RKO (cell line): ENCODE results near the gene TUBGCP2.

ENCODE experiments used
- DNase-seq: peaks from one replicate; pipeline ENCODE4 v3.0.0-alpha.2; 2016; ENCODE audit warnings: low spot score

Gene TUBGCP2

GRCh38 chr10:133279326-133280226 is 29.1 kb downstream of the TUBGCP2 start:
- DNase-seq: no peak

DNA sequence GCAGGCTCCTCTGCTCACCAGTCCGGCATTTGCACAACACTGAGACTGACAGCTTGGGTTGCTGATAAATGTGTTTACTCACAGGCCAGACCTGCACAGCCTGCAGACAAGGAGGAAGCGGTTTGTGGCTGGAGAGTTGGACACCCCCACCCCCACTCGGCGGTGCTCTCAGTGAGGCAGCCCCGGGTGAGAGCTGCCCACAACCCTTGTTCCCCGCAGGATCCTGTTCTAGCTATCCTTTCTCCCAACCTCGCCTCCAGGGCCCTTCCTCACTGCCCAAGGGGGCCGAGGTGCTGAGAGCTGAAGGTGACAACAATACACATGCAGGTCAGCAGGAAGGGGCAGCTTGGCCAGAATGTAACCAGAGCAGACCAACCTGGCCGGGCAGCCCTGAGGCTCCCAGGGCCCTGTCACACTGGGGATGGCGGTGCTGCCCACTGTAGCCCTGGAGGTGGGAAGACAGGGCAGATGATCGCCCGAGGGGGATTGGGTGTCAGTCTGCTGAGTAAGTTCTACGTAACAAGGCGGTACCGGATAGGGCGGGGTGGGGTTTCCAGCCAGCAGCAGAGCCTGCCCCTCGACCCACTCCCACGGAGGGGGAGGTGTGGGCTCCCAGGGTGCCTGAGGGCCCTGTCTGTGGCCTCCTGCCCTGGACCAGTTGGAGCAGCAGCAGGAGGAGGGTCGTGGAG is 30.0 kb downstream of the TUBGCP2 start:
- DNase-seq: no peak

- no peak for DNase-seq
These were observed 30.6 kb downstream of the TUBGCP2 start for GRCh38 chr10:133277993-133278576.

- DNase-seq: no peak
These were observed 31.2 kb downstream of the TUBGCP2 start for GRCh38 chr10:133277277-133277992.

DNA sequence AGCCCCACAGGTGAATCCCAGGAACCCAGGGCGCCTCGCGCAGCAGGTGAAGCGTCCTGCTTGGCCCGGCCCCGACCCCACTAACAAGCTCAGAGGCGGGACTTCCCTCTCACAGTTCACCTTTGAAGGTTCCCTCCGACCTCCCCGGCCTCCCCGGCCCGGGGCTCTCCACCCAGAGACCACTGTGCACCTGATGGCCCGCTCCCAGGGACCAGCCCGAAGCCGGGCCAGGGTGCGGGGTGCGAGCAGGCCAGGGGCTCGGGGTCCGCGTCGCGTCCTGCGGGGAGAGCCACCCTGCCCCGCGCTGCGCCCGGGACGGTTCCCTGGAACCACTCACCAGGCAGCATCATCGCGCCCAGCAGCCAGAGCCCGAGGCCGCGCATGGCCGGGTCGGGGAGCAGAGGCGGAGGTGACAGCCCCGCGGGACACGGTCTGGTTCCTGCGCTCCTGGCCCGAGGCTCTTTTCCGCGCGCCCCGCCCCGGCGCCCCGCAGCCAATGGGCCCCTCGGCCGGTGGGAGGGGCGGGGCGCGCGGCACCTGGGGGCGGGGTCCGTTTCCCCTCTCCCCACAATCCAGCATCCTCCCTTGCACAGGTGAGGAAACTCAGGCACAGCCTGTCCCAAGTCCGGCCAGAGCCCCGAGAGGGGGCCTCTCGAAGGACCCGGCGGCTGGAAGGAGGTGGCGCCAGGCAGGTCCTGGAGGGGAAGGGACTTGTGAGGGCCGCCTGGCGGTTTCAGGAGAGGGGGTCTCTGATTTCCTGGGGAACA is 32.1 kb downstream of the TUBGCP2 start, which contains the start of gene ADAM8:
TSS of gene ADAM8 (minus strand) at position 434 of the 767 bp plus-strand sequence. CDS start at position 383, 51 bp downstream.
- no peak for DNase-seq

DNA sequence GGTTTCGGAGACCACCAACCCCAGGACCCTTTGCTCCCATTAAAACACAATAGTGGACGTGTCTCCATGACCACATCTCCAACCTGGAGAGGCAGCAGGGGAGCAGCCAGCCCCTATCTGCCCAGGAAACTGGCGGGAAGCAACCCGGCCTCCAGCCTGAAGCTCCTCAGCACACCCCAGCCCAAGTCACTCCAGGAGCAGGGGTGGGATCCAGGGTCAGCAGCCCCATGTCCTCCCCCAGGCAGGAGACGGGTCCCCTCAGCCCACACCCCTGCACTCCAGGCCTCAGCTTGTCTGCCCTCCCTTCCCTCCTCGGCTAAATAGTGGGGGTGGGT is 32.6 kb downstream of the TUBGCP2 start:
- no peak for DNase-seq

- no peak for DNase-seq
These were observed 33.0 kb downstream of the TUBGCP2 start for GRCh38 chr10:133275684-133276092.

DNA sequence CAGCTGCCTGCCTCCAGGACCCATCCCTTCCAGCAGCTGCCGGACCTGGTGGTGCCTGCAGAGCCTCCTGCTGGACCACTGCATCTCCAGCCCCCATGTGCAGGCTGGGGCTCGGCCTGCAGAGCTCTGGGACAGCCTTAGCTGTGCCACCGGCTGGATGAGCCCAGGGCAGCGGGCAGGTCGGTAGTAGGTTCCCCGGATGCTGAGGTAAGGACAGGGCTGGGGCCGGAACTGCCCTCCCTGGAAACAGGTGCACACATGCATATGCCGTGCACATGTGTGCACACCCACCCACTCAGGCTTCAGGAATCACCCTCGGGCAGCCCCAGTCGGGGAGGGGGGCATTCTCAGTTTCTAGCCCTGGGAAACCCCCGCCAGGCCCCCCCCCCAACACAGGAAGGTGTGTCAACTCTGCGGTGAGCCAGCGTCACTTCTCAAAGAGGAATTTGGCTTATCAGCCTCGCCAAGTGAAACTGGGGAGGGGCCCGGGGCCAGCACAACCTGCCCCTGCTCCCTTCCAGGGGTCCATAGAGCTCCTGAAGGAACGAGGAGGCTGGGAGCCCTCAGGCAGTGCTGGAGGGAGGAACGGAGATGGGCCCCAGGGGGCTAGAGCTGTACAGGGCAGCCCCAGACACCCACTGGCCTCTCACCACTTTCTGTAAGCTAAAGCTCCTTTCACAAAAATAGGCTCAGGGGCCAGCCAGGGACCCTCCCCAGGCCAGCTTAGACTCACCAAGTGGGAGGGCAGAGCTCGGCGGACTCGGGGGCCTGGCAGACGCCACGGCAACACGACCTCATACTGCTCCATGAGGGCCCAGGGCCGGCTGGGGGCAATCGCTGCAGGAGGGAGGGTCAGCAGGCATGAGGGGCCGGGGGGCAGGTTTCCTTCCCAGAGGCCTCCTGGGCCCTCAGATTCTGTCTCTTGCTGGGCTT is 33.7 kb downstream of the TUBGCP2 start:
- DNase-seq: no peak

- DNase-seq: no peak
These were observed 35.0 kb downstream of the TUBGCP2 start for GRCh38 chr10:133273534-133274143.

GRCh38 chr10:133272964-133273420 is 35.7 kb downstream of the TUBGCP2 start:
- DNase-seq: no peak

DNA sequence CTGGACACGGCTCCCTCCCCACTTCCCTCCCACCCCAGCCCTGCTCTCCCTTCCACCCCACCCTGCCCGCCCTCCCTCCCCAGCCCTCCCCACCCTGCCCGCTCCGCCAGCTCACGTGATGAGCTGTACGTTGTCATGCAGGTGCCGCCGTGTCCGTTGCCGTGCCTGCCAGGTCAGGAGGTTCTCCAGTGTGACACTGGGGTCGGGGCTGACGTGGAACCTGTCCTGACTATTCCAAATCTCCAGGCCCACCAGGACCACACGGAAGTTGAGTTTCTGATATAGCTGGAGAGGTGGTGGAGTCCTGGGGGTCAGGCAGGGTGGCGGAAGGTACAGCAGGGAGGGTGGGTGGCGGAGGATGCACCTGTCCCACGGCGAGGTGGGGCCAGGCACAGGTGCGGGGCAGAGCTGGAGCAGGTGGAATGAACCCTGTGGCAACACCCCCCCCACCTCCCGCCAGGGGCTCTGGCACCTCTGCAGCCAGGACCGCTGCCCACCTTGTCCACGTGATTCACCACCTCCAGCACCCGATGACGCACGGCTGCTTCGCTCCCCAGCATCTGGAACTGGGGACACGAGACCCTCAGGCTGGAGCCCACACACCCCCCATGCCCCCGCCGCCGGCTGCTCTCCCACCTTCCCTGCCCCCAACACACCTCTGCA is 36.2 kb downstream of the TUBGCP2 start:
- no peak for DNase-seq

DNA sequence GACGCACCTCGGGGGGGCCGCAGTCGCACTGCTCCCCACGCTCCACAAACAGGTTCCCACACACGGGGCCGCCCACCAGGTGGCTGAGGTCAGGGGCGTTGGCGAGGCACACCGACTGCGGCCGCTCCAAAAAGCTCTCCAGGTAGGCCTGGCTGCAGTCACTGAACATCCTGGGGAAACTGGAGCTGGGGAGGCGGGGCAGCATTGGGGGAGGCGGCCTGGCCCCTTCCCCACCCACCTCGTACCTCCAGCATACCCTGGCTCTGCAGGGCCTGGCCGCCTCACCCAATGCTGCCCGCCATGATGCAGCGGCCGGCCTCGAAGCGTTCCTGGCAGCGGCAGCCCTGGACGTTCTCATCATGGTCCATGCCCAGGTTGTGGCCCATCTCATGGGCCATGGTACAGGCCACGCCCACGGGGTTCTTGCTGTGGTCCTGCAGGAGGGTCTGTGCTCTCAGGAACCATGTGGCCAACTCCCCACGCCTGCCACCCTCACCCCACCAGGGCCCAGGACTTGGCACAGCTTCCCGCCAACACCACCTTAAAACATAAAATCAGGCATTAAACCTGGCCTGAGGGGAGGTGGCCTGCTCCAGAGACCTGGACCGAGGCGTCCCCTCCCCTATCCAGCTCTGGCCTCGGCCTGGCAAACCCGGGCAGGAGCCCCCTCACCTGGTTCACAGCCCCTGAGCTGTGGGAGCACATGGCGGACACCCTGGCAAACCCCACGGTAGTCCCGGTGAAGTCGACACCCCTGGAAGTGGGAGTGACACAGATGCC is 37.0 kb downstream of the TUBGCP2 start:
- no peak for DNase-seq

DNA sequence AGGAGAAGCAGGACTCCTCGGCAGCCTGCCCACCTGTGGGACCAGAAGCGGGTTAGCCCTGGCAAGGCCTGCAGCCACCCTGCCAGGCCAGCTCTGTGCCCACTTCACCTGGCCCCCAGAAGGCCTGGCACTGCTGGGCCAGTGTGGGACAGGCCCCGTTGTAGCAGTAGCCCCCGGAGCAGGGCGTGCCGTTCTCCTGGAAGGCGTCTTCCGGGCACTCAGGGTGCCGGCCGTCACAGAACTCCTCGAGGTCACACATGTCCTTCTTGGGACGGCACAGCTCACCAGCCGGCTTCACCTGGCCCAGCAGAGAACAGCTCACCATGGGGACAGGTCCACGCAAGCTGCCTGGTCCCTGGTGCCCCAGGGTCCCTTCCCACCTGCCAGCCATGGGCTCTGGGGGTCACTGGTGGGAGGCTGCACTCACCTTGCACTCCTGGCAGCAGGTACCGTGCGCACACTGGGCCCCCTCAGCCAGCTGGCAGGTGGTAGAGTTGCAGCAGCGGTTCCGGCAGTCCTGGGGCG is 37.8 kb downstream of the TUBGCP2 start:
- no peak for DNase-seq

DNA sequence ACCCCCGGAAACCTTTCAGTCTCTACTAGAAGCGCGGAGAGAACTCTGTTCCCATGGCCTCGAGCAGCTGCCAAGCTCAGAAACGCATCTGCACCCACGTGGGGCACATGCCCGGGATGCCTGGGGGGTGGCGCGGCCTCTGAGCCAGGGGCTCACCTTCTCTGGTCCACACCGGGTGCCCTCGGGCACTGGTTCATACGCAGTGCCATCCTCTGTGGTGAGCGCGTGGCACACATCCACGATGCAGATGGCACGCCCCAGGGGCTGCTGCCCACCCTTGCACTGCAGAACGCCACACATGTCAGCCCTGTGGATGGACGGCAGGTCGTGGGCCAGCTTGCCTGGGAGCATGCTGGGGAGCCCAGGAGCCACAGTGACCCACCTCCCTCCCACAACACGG is 38.5 kb downstream of the TUBGCP2 start:
- no peak for DNase-seq

DNA sequence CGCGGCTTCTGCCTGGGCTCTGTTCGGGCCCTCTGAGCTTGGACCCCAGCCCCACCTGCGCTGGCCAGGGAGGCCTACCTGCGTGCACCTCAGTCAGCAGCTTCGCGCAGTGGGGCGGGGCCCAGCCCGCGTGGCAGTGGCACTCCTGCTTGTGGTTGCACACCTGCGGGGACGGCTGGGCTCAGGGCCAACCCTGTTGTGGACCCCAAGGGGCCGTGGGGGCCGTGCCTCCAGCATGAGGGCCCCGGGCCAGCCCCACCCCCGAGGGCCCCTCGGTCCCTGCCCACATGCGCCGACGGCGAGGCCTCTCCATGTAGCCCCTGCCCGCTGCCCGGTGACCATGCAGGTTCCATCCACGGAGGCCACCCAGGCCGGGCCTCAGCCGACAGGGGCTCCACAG is 39.3 kb downstream of the TUBGCP2 start:
- DNase-seq: no peak

DNA sequence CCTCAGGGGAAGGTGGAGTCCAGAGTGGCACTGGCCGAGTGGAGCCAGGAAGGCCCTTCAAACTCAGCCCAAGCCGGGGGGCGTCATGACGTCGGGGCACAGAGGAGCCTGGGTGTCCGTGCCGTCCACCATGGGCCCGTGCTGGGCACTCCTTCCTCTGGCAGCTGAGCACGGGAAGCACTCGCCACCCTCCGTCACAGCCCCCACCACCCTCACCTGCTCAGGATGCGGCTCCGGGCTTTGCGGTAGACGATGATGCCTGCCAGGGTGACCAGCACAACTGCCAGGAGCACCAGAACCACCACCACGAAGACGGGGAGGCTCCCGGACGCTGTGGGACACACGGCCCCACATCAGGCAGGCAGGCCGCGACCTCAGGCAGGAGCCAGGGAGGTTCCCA is 40.1 kb downstream of the TUBGCP2 start:
- DNase-seq: no peak

DNA sequence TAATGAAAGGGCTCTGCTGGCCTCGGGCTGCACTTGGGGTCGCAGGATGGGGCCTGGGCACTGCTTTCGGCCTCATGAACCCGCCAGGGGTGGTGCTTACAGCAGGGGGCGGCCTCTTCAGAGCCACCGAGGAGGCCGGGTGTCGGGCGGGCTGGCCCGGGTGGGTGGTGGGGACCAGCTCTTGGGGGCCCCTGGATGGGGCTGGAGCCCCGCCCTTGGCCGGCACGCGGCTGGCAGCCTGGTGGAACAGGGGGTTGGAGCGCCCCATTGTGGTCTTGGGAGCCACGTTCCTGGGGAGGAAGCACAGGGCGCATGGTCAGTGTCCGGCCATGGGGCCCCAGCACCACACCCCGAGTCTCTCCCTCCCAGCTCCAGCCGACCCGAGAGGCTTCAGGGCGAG is 40.8 kb downstream of the TUBGCP2 start:
- DNase-seq: no peak

GRCh38 chr10:133267293-133267692 is 41.4 kb downstream of the TUBGCP2 start:
- DNase-seq: no peak
